PC-9 (cell line): ENCODE results near the gene SPOCK2. TPM values are rescaled to one million over a fixed set of nuclear protein-coding genes. Genes with fewer than 3 reads are reported as not detected.

Experiments used
- BruUV-seq: library from RNA; stranded (reverse); fragments of 400-500 nt; replicated peaks from 2 replicates; lab custom pipeline; 2021; lab: Mats Ljungman, UMichigan
- CTCF ChIA-PET: fragments of 300-600 bp; sonication (Branson Sonifier 250); formaldehyde crosslinking; loops from one replicate; lab custom pipeline; 2022; ENCODE audit warnings: antibody characterized with exemption; lab: Charles Lee
- POLR2A ChIA-PET: fragments of 300-600 bp; sonication (Branson Sonifier 250); formaldehyde crosslinking; loops from one replicate; lab custom pipeline; 2022; ENCODE audit warnings: antibody characterized with exemption; ENCODE audit not compliant: unreplicated experiment; lab: Charles Lee
- DNase-seq, 2 experiments: peaks; one replicate each; pipeline versions ENCODE4 v3.0.0 to v3.0.0-alpha.2; 2015 to 2022; ENCODE audit warnings: mixed read lengths in 1 of 2
- H2AFZ ChIP-seq: fragments of 200-600 bp; sonication (generic); 2 replicates; pipeline ENCODE4 v1.8.1; 2017; ENCODE audit warnings: antibody characterized with exemption
- H3F3A ChIP-seq: fragments of 200-600 bp; sonication (generic); 2 replicates; pipeline ENCODE4 v1.8.1; 2017; ENCODE audit warnings: antibody characterized with exemption, mild to moderate bottlenecking, low read depth; ENCODE audit not compliant: insufficient read depth
- H3K27ac ChIP-seq: fragments of 200-600 bp; sonication (generic); 2 replicates; pipeline ENCODE4 v1.6.1; 2016; ENCODE audit warnings: mixed run types
- H3K27me3 ChIP-seq: fragments of 200-600 bp; sonication (generic); 2 replicates; pipeline ENCODE4 v1.6.1; 2016; ENCODE audit warnings: low read depth, mixed run types; ENCODE audit not compliant: insufficient read depth
- H3K36me3 ChIP-seq: fragments of 200-600 bp; sonication (generic); 2 replicates; pipeline ENCODE4 v1.6.1; 2016; ENCODE audit warnings: low read depth, mixed run types
- H3K4me1 ChIP-seq: fragments of 200-600 bp; sonication (generic); replicated peaks from 2 replicates; pipeline ENCODE4 v1.6.1; 2016; ENCODE audit warnings: mixed run types; ENCODE audit not compliant: insufficient read depth
- H3K4me2 ChIP-seq: fragments of 200-600 bp; sonication (generic); 2 replicates; pipeline ENCODE4 v1.6.1; 2017; ENCODE audit warnings: mixed run types
- H3K4me3 ChIP-seq: fragments of 200-600 bp; sonication (generic); 2 replicates; pipeline ENCODE4 v1.6.1; 2016; ENCODE audit warnings: mixed run types
- H3K79me2 ChIP-seq: fragments of 200-600 bp; sonication (generic); 2 replicates; pipeline ENCODE4 v1.6.1; 2017; ENCODE audit warnings: low read depth, mixed run types
- H3K9me2 ChIP-seq: fragments of 200-600 bp; sonication (generic); 2 replicates; pipeline ENCODE4 v1.8.1; 2017; ENCODE audit warnings: mild to moderate bottlenecking; ENCODE audit not compliant: insufficient read depth
- H3K9me3 ChIP-seq: fragments of 200-600 bp; sonication (generic); 2 replicates; pipeline ENCODE4 v1.8.1; 2016; ENCODE audit warnings: low read depth; ENCODE audit not compliant: insufficient read depth
- H4K20me1 ChIP-seq: fragments of 200-600 bp; sonication (generic); 2 replicates; pipeline ENCODE4 v1.8.1; 2017; ENCODE audit not compliant: insufficient read depth
- EZH2 ChIP-seq: fragments of 200-600 bp; sonication (generic); IDR thresholded peaks from 2 replicates; pipeline ENCODE4 v1.8.0; 2017; ENCODE audit warnings: antibody characterized with exemption, low read depth
- intact Hi-C: fragments of 100-400 bp; cut with micrococcal nuclease; formaldehyde crosslinking; loops from one replicate; pipeline ENCODE4 v1.10.0; 2022; ENCODE audit not compliant: unreplicated experiment
- total RNA-seq: library from RNA; stranded (reverse); gene quantifications from 2 replicates; pipeline ENCODE4 v1.2.3, GENCODE V29; 2021
- TF ChIP-seq, protein P1 (sequence below): fragments of 200-600 bp; sonication (generic); conservative IDR thresholded peaks from 2 replicates; pipeline ENCODE4 v1.6.1; 2017; ENCODE audit warnings: mixed run types, antibody characterized with exemption, mild to moderate bottlenecking, moderate library complexity

Gene SPOCK2
- total RNA-seq, 1 experiment from 2014 or later, result 5.3 TPM

DNA sequence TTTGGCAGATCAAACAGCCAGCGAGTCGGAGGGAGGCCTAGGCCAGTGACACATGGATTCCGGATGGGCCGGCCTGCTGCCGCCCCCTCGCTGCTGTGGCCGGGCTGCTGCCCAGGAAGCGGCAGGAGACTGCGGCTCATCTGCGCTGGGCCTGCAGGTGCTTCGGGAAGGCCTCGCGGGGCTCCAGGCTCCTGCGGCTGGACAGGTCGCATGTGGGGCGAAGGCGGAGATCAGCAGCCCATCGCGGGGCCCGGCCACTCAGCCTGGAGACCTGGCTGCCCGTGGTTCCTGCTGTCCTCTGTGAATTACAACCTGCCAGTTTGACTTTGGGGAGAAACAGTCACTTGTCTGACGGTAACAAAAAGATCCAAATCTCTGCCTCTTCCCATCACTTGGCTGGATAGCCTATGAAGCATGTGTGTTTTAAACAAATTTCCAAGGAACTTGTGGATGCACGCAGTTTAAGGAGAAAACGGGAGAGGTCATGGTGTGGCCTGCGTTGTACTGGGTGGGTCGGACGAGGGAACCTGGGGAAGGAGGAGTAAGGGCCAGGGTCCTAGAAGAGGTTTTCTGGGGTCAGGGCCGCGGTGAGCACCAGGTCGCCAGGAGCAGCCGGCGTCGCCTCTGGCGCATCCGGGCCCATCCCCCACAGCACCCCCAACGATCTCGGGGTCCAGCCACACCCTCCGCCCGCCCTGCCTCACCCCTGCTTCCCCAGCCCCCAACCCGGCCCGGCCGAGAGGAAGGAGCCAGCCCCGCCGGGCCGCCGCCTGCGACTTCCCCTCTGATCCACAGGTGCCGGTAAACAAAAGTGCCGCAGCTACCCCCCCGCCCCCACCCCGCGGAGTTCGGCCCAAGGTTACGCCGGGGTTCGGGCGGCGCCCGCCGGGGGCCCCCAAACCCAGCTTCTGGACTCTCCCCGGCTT, 1.6 kb downstream of the SPOCK2 start:
- Histone ChIP-seq H3K4me1 (peaks cover 43% of the 10 kb centered on the region), H3K27me3 (no peaks in the 10 kb centered on the region), H4K20me1 (no peaks in the 10 kb centered on the region), H3K4me2 (no peak overlapping the region), H2AFZ (no peak overlapping the region), H3K9me3 (no peaks in the 10 kb centered on the region), H3K9me2 (no peaks in the 10 kb centered on the region), H3F3A (peaks cover 37% of the 10 kb centered on the region), H3K4me3 (no peak overlapping the region), H3K36me3 (no peaks in the 10 kb centered on the region), H3K27ac (no peak overlapping the region), H3K79me2 (no peaks in the 10 kb centered on the region)
- ChIA-PET CTCF (no interaction called here), POLR2A (interaction anchor here (0.5 kb wide), 1 partner anchor 40 kb away, joined by 10 read pairs; no protein-coding TSS in a partner anchor)
- BruUV-seq, result no TSS peak
- DNase-seq, result peak in 1 of 2 experiments; percentile 17
- TF ChIP-seq EZH2, result no peak
- TF ChIP-seq, protein P1, sequence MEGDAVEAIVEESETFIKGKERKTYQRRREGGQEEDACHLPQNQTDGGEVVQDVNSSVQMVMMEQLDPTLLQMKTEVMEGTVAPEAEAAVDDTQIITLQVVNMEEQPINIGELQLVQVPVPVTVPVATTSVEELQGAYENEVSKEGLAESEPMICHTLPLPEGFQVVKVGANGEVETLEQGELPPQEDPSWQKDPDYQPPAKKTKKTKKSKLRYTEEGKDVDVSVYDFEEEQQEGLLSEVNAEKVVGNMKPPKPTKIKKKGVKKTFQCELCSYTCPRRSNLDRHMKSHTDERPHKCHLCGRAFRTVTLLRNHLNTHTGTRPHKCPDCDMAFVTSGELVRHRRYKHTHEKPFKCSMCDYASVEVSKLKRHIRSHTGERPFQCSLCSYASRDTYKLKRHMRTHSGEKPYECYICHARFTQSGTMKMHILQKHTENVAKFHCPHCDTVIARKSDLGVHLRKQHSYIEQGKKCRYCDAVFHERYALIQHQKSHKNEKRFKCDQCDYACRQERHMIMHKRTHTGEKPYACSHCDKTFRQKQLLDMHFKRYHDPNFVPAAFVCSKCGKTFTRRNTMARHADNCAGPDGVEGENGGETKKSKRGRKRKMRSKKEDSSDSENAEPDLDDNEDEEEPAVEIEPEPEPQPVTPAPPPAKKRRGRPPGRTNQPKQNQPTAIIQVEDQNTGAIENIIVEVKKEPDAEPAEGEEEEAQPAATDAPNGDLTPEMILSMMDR, result no peak
- intact Hi-C loops, result no loop called here

DNA sequence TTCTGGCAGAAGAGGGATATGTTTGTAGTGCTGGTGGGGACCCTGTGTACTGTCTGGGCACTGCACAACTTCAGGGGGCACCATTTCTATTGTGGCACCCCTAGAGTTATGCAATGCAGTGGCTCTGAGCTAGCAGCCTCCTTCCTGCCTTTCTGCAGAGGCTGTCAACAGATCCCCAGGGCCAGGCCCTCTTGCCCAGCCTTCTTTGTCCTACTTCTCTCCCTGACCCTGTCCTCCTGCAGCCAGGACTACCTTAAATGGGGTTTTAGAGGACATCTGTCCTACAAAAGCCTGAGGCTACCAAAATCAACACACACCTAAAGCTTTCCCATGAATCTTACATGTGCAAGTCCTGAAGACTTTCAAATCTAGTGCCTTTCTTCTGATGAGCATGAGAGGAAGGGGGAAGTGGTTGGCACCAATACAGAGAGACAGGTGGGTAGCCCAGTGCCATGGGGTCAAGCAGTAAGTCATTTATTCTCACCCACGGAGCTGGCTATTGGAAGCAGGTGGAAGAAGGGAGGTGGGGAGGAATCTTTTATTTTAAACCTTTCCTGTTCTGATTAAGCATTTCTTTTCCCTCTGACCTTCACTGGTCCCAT, 2.4 kb downstream of the SPOCK2 start:
- intact Hi-C loops, result no loop called here
- BruUV-seq, result no TSS peak
- H3K4me1 ChIP-seq, result peaks cover 49% of the 10 kb centered on the region
- ChIA-PET POLR2A (interaction anchor here (0.5 kb wide), 1 partner anchor 41 kb away, joined by 10 read pairs; no protein-coding TSS in a partner anchor), CTCF (no interaction called here)
- no peaks in the 10 kb centered on the region for H3K9me2 ChIP-seq
- H3K4me3 ChIP-seq, result no peak overlapping the region
- peak in 1 of 2 experiments; percentile 28 for DNase-seq
- TF ChIP-seq, protein P1, result no peak
- TF ChIP-seq EZH2, result no peak
- no peaks in the 10 kb centered on the region for H3K9me3 ChIP-seq
- H3K79me2 ChIP-seq, result no peaks in the 10 kb centered on the region
- no peaks in the 10 kb centered on the region for H4K20me1 ChIP-seq
- H3K36me3 ChIP-seq, result no peaks in the 10 kb centered on the region
- H3F3A ChIP-seq, result peaks cover 39% of the 10 kb centered on the region
- H3K27me3 ChIP-seq, result no peaks in the 10 kb centered on the region
- no peak overlapping the region for H3K27ac ChIP-seq
- H2AFZ ChIP-seq, result no peak overlapping the region
- no peak overlapping the region for H3K4me2 ChIP-seq

DNA sequence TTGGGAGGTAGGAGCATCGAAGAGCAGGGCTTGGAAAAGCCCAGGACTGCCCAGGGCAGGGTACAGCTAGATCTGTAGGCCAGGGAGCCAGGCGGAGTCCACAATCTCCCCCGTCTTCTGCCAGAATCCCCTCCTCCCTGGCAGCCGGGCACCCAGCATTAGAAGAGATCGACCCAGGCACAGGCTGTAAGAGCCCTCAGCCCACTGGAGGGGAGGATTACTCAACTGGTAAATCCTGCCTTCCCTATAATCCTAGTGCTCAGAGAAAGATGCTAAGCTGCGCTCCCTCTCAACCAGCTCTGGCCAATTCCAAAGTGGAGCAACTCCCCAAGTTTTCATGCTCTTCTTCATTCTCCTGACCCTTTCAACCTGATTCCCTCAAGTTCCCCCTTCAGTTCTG, 3.2 kb downstream of the SPOCK2 start:
- Histone ChIP-seq H3K9me2 (no peaks in the 10 kb centered on the region), H3K4me2 (no peak overlapping the region), H3F3A (peaks cover 40% of the 10 kb centered on the region), H3K4me3 (no peak overlapping the region), H3K4me1 (peaks cover 48% of the 10 kb centered on the region), H3K9me3 (no peaks in the 10 kb centered on the region), H3K27me3 (no peaks in the 10 kb centered on the region), H3K79me2 (no peaks in the 10 kb centered on the region), H3K27ac (no peak overlapping the region), H4K20me1 (no peaks in the 10 kb centered on the region), H2AFZ (no peak overlapping the region), H3K36me3 (no peaks in the 10 kb centered on the region)
- ChIA-PET POLR2A (no interaction called here), CTCF (no interaction called here)
- TF ChIP-seq, protein P1, result no peak
- TF ChIP-seq EZH2, result no peak
- intact Hi-C loops, result no loop called here
- no peak for DNase-seq
- BruUV-seq, result no TSS peak
